Epidermal melanocyte (primary cell): ENCODE measurements around the gene CDH11.

ENCODE experiments used
- DNase-seq: peaks from one replicate; pipeline ENCODE4 v3.0.0; 2011; ENCODE audit warnings: low spot score; ENCODE audit not compliant: insufficient read length

Gene CDH11

DNA sequence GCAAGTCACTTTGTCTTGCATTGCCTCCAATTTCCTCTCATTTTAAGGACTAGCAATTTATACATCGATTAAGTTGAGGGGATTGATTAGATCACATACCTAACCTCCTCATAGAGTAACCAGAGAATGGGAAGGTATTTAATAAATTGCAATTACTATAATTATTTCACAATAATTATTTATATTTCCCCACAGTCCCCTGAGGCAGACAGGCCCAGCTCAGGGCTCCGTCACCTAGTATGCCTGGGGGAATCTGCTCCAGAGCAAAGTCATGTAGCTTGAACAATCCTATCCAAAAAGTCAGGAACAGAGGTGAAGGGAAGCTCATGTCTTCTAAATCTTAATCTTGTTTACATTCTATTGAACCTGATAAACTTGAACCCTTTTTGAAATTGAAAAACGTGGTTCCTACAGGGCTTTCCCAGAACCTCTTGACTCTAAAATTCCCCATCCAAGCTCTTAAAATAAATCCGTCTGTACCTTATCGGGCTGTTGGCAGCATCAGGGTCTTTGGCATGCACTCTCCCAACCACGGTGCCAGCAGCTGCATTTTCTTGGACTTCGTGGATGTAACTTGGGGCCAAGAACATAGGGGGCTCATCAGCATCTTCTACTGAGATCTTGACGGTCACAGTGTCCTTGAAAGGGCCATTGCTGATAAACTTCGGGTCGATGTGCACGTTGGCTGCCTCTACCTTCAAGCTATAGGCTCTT is 140.1 kb downstream of the CDH11 start:
- no peak for DNase-seq

- DNase-seq: no peak
Measured at GRCh38 chr16:64977206-64977920, 144.5 kb downstream of the CDH11 start.

DNA sequence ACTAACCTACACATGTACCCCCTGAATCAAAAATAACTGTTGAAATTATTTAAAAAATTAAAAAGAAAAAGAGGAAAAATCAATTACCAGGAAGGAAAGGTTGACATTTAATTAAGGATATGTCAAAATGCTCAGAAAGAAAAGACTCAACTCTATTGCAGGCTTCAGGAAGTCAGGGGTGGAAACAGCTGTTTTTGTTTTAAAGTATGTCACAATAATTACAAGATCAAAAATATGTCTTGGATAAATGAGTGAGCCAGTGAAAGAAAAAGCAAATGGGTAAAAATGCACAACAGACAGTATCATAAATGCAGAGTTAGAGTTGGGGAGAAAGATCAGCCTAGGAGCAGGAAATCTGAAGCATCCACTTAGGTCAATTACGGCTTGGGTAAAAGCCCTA is 146.0 kb downstream of the CDH11 start:
- no peak for DNase-seq

DNA sequence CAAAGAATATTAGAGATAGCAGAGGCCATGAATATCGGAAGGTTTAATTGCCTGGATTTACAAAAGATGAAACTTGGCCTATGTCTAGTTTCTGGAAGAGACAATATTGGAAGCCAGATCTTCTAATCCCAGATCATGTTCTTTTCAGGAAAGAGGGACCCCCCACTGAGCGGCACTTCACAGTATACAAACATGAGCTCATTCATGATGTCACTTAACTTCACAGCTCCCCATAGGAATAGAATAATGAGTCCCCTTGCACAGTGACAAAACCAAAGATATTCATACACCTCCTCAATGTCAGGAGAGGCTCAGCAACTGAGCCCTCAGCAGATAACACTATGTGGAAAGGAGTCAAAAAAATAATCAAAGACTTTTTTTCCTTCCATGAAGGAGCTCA is 147.5 kb downstream of the CDH11 start:
- no peak for DNase-seq

DNA sequence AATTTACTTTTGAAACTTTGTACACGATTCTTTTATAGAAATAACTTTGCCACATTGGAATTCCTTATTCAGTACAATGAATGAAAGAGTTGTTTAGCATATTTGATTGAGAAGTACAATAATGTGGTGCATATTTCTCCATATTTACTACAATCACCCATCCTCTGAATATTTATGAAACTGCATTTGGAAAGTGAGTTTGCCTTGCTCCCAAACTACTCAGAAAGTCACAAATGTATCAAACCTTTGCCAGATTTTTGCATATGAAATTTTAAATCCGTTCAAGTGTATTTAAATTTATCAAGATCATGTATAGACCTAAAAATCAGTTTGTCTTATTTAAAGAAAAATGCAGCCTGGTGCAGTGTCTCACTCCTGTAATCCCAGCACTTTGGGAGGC is 148.7 kb downstream of the CDH11 start:
- DNase-seq: no peak

- no peak for DNase-seq
Measured at GRCh38 chr16:64971171-64971570, 150.7 kb downstream of the CDH11 start.

- DNase-seq: no peak
Measured at GRCh38 chr16:64969221-64969620, 152.6 kb downstream of the CDH11 start.

- no peak for DNase-seq
Measured at GRCh38 chr16:64968539-64968938, 153.3 kb downstream of the CDH11 start.

DNA sequence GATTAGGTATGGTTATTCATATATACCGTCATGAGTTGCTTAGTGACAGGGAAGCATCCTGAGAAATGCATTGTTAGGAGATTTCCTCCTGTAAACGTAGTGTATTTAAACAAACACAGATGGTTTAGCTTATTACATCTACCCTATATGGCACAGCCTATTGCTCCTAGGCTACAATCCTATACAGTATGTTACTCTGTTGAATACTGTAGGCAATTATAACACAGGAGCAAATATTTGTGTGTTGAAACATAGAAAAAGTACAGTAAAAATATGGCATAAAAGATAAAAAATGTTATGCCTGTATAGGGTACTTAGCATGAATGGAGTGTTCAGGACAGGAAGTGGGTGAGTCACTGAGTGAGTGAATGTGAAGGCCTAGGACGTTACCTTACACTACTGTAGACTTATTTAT is 157.7 kb downstream of the CDH11 start:
- no peak for DNase-seq

- no peak for DNase-seq
Measured at GRCh38 chr16:64962786-64963185, 159.1 kb downstream of the CDH11 start.

DNA sequence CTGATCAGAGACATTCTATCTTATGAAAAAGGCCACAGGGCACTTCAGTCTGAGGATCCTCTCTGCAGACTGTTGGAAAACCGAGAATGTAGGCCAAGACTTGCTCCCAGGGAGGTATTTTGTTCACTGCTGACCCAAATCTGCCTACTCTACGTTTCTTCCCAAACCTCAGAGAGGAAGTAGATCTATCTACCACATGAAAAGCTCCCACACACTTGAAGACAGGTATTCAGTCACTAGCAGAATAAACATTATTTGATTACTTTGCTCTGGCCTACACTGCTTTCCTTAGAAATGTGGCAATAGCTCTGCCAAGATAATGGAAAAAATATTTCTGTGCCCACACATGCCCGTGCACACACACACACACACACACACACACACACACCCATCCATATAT is 164.6 kb downstream of the CDH11 start:
- DNase-seq: no peak

DNA sequence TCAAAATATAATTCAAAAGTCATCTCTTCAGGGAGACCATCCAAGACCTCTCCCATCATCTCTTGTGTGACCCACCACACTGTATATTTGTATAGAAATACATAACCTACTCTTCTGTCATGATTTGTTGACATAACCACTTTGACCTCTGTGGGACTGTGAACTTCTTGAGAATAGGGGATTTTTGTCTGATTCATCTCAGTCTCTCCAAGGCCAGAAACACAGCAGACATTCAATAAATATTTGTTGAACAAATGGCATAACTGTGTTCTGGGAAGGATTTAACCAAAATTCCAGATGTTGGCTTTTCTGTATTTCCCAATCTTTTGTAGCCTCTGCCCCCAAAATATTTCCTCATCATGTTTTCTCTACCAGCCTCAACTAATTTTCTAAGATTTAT is 169.7 kb downstream of the CDH11 start:
- no peak for DNase-seq

DNA sequence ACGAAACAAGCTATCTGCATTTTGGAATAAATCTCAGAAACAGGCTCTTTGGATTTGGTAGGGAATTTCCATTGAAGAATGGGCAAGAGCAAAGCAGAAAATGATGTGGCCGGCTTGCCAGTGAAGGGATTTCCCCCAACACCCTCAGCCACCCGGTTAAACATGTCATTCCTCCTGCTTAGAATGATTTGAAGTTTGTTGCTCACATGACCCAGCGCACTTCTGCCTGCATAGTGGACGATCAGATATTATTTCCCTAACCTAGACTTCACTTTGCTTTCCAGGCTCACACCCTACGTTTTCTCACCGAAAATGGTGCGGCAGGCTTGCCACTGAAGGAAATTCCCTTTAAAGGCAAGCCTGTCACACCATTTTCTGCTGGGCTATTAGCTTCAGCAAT is 170.7 kb downstream of the CDH11 start:
- DNase-seq: no peak

GRCh38 chr16:64950731-64951130 is 171.1 kb downstream of the CDH11 start:
- DNase-seq: no peak

DNA sequence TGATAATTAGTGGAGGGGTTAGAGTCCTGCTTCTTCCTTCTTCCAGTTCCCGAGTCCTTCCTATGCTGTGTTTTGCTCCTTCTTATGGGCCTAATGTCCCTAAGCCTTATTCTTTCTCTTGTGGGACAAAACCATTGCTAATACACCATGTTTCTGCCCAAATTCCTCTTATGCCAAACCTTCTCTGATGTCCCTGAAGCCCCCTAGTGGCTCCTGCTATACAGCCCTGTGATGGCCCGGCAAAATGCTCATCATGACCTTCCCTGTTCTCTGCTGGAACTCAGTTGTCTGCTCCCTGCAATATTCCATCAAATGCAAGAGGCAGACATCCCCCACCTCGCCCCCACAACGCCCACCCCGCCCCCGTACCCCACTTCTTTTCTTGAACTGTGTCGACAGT is 171.6 kb downstream of the CDH11 start:
- no peak for DNase-seq

DNA sequence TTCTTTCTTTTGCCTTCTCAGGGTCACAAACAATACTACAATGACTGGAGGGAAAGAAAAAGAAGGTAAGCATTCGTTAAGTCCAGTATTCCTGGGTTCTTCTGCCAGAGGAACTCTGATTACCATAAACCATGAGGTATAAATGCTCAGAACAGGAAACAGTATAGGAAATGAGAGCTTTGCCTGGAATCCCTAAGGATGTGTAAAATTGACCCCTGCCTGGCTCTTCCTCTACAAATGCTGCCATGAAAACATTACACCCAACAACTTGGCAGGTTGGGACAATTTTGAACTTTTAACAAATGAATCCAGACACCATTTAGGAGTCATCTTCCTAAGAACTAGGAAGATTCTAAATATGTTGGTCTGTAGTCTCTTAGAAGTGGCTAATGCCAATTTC is 173.8 kb downstream of the CDH11 start:
- DNase-seq: no peak

DNA sequence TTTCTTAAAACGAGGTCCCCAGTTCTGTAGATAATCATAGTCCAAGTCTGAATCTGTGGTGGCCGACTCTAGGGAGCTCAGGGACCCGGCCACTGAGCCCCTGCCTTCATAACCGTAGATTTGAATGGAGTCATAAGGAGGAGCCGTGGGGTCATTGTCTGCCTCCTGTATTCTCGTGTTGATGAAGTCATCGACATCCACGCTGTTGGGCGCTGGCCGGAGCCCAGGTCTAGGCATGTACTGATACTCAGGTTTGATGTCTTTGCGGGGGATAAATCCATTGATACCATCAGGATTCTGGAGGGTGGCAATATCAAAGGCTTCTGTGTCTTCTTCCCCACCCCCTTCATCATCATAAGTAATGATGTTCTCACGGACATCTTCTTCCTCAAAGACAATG is 174.2 kb downstream of the CDH11 start:
- no peak for DNase-seq

- no peak for DNase-seq
Measured at GRCh38 chr16:64933885-64934284, 188.0 kb downstream of the CDH11 start.

DNA sequence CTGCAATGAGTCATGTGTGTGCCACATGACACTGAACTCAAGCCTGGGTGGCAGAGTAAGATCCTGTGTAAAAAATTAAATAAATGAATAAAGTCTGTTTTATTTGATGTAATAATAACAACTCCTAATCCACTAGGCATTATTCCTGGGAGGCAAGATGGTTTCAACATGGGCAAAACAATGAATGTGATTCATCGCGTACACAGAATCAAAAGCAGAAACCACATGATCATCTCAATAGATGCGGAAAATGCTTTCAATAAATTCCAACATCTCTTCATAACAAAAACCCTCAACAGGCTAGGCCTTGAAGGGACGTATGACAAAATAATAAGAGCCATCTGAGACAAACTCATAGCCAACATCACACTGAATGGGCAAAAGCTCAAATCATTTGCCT is 195.4 kb downstream of the CDH11 start:
- DNase-seq: no peak

- DNase-seq: no peak
Measured at GRCh38 chr16:64925166-64925565, 196.7 kb downstream of the CDH11 start.

- DNase-seq: no peak
Measured at GRCh38 chr16:64924086-64924485, 197.8 kb downstream of the CDH11 start.

DNA sequence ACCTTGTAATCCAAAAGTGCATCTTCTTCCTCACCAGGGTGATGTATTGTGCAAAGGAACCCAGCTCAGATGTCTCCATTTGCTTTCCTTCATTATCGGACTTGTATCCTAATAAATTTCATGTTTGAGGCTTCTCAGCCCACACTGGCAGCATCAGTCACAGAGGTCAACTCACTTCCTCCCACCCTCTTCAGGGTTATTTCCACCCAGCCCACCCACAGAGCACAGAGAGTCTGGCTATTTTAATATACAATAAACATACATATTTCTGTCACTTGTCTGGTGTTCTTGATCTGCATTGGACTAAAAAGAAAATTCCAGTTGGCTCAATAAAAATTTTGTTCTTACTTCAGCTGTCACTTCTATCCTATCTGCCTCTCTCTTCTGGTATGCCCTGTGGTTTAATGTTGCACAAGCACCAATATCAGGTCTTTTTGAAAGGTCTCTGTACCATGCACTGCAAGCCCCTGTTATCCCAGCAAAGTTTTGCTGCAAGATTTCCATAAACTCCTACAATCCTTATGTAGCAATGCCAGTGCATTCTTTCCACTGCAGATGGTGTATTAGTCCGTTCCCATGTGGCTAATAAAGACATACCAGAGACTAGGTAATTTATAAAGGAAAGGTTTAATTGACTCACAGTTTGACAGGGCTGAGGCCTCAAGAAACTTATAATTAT is 201.8 kb downstream of the CDH11 start:
- DNase-seq: no peak

DNA sequence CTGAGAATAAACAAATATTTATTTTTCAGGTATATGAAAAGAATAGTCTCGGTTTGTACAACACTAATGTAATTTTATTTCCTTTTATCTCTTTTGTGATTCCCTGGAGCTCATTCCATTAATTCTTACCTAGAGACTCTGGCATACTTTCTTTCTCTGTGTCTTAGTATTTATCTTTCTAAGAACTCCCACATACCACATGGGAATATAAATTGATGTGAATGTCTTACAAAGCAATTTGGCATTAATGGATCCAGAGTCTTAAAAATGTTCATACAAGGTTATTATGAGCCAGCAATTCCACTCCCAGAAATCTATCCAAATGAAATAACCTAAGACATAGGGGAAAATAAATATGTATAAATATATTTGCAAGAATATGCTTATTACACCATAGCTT is 202.7 kb downstream of the CDH11 start:
- DNase-seq: no peak
